ENCODE measurements around the gene ZBTB16.

- TF ChIP-seq CTCF (IDR thresholded peaks at IDR 0.05) (no peak), POLR2AphosphoS5 (IDR thresholded peaks at IDR 0.05) (no peak)
Observed at GRCh38 chr11:114270531-114271270, 211.2 kb downstream of the ZBTB16 start.
